A204.1 (cell line): Measurements from ENCODE around the gene RAF1.
"Not testable (repeated sequence)": the region's sequence is repeated elsewhere in the genome, so short reads cannot be mapped to it uniquely, and the experiment has no call there.

Experiments used
- FAIRE-seq: peaks from 2 replicates; lab custom pipeline; 2012; peaks lifted over from hg19 to GRCh38; lab: Jason Lieb, UNC

RAF1 gene

DNA sequence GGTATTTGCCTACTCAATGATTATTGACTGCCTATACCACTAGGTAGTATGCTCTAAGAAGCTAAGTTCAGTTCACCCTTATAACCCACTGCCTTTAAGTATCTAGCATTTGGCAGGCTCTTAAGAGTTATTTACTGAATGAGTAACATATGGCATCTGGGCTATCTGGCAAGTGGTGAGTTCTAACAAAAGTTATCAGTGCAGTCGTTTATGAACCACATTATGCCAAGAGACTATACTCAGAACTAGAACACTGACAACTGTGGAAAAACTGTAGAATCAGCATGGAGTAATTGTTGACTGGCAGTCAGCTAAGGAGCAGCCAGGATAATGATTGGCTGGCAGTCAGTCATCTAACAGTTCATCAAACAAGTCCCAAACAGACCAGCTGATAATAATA is 25.8 kb downstream of the RAF1 start:
- no peak for FAIRE-seq

DNA sequence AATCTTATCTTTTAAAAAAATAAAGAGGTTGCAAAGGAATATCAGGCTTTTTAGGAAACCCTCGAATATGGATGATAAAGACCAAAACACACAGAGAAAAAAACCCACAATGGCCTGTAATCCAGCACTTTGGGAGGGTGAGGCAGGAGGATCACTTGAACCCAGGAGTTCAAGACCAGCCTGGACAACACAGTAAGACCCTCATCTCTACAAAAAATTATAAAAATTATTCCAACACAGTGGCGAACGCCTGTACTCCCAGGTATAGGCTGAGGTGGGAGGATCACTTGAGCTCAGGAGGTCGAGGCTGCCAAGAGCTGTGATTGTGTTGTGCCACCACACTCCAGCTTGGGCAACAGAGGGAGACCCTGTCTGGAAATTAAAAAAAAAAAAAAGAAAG is 30.8 kb downstream of the RAF1 start:
- no peak for FAIRE-seq

GRCh38 chr3:12632523-12632922 is 31.4 kb downstream of the RAF1 start:
- no peak for FAIRE-seq

DNA sequence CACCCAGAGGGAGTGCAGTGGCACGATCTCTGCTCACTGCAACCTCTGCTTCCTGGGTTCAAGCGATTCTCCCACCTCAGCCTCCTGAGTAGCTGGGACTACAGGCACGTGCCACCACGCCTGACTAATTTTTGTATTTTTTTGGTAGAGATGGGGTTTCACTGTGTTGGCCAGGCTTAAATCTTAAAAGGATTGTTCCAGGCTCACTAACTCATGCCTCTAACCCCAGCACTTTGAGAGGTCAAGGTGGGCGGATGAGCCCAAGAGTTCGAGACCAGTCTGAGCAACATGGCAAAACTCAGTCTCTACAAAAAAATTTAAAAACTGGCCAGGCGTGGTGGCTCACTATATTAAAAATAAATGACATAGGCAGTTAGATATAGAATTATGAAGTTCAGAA is 33.1 kb downstream of the RAF1 start:
- not testable (repeated sequence) for FAIRE-seq

GRCh38 chr3:12630292-12630691 is 33.6 kb downstream of the RAF1 start:
- FAIRE-seq: no peak

- FAIRE-seq: no peak
These were observed 34.4 kb downstream of the RAF1 start for GRCh38 chr3:12629560-12629959.

GRCh38 chr3:12628813-12629212 is 35.1 kb downstream of the RAF1 start:
- no peak for FAIRE-seq

- no peak for FAIRE-seq
These were observed 36.5 kb downstream of the RAF1 start for GRCh38 chr3:12627370-12627769.

- FAIRE-seq: not testable (repeated sequence)
These were observed 39.0 kb downstream of the RAF1 start for GRCh38 chr3:12624964-12625363.

GRCh38 chr3:12624056-12624455 is 39.9 kb downstream of the RAF1 start:
- no peak for FAIRE-seq

DNA sequence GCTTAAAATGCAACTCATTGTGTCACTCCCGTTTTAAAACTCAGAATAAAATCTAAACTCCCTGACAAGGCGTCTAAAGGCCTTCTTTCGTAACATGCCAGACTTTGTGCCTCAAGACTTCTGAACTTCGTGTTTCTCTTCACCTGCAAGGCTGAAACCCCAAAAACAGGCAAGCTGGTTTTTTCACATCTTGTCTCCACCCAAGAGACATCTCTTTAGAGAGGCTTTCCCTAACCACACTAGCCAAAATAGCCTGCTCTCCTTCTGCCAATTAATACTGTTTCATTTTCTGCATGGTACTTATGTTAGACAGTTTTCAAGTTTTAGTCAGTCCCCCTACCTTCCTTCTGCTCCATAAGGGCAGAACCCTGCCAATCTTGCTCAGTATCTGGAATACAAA is 41.6 kb downstream of the RAF1 start:
- no peak for FAIRE-seq

DNA sequence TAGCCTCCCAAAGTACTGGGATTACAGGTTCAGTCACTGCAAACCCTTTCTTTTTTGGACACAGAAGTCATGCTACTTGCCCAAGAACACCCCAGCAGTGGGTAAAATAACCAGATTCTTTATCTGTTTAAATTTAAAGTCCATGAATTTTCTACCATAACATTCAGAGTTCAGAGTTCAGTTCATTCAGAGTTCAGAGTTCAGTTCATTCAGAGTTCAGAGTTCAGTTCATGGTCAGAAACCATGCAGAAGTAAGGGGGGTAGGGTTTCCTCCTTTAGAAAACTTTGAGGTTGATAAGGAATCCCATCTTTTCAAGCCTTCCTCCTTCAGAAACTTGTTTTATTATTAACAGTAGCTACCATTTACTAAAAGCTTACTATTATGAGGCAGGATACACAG is 43.2 kb downstream of the RAF1 start:
- FAIRE-seq: no peak

- FAIRE-seq: no peak
These were observed 43.6 kb downstream of the RAF1 start for GRCh38 chr3:12620305-12620704.

GRCh38 chr3:12618426-12618825 is 45.5 kb downstream of the RAF1 start:
- no peak for FAIRE-seq

GRCh38 chr3:12615266-12615665 is 48.7 kb downstream of the RAF1 start:
- no peak for FAIRE-seq

DNA sequence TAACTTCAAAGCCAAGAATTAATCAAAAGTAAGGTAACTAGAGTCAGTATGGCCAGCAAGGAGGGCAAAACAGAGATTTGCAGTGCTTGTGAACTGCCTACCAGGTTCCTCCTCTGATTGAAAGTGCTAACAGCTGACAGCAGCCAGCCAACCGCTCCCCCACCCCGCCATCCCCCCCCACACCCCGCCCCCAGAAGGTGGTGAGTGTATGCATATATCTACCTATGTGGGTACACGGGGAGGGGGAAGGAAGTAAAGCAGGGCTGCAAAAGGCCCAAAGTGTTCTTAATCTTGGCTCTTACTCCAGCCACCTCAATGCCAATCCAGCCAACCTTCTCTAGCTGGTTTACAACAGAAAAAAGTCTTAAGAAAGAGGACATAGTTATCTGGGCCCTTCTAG is 50.7 kb downstream of the RAF1 start:
- no peak for FAIRE-seq

DNA sequence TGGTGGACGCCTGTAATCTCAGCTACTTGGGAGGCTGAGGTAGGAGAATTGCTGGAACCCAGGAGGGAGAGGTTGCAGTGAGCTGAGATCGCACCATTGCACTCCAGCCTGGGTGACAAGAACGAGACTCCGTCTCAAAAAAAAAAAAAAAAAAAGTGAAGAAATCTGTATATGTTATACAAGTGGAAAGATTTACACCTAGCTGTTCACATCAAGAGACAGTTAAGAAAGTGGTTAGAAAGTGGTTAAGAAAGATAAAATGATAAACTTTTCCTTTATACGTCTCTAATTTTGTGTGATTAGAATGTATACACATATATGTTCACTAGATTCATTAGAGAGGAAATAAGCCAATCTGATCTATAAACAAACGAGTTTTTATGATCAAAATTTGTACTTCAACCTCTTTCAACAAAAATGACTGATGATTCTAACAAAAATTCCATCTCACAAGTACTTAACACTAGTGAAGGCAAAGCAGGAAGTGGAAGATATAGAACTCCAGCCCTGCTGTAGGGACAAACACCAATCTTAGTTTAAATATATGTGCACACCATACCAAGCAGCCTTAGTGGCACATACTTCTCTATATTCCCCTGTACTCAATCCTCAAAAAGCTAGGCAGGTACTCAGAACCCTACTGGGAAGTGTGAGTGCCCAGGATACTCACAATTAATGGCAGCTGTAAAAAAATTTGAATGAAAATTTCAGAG is 51.2 kb downstream of the RAF1 start:
- no peak for FAIRE-seq

GRCh38 chr3:12611117-12611516 is 52.8 kb downstream of the RAF1 start:
- FAIRE-seq: no peak

- FAIRE-seq: no peak
These were observed 55.5 kb downstream of the RAF1 start for GRCh38 chr3:12608376-12608775.

DNA sequence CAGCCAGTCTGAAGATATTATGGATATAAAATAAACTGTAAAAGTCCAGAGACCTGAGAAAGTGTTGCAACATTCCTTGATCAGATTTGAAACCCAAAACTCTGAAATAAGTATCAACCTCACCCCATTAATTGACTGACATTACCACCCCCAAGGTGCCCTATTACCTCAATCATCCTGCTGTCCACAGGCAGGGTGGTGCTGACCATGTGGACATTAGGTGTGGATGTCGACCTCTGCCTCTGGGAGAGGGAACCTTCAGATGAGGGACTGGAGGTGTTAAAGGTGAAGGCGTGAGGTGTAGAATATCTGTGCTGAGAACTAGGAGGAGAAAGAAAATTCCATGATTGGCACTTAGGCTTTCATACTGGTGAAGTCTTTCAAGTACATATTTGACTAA is 59.9 kb downstream of the RAF1 start:
- no peak for FAIRE-seq

GRCh38 chr3:12601072-12601471 is 62.8 kb downstream of the RAF1 start:
- FAIRE-seq: no peak

GRCh38 chr3:12598890-12599289 is 65.0 kb downstream of the RAF1 start:
- FAIRE-seq: no peak

- FAIRE-seq: no peak
These were observed 70.4 kb downstream of the RAF1 start for GRCh38 chr3:12593473-12593872.

DNA sequence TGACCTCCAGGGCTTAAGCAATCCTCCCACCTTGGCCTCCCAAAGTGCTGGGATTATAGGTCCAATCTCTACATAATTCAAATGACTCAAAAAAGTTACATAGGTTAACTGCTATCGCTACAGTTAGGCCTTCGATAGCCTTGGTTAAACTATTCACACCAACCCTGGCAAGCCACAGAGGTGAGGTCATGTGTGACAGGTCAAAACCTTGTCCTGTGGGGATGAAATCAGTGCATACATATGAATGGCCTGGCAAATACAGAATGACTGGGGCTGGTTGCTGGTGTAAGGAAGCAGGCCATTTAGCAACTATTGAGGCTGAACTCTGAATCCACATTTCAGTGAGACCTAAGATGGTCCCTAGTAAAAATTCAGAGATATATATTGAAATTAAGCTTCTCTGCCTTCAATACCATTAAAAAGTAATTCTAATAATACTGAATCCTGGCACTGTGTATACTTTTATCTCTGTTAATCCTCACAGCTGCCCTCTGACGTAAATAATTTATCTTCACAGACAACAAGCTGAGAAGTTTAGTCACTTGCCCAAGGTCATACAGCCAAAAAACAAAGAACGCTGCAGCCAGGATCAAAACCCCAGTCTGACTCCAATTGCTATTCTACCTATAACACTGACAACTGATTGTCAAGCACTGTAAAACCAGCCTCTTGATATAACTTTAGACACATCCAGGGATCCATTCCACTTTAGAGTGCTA is 71.8 kb downstream of the RAF1 start:
- FAIRE-seq: no peak
